Thyroid gland (tissue), 4 donors: Measurements from ENCODE around the gene EYS.

Experiments
- CTCF ChIP-seq, 6 experiments: fragments of 200-600 bp in 3 of 6; fragments of 450-650 bp in 3 of 6; sonication (generic) in 3 of 6; IDR thresholded peaks; one replicate each; pipeline ENCODE4 v1.5.1; 2016 to 2019; ENCODE audit warnings: antibody characterized with exemption in 6 of 6, mild to moderate bottlenecking in 2 of 6, inconsistent platforms in 1 of 6, moderate library complexity in 1 of 6
- POLR2A ChIP-seq, 2 donors: fragments of 450-650 bp; IDR thresholded peaks; one replicate each; pipeline ENCODE4 v1.6.1; 2017; ENCODE audit warnings: antibody characterized with exemption in 2 of 2, mild to moderate bottlenecking in 2 of 2, moderate library complexity in 1 of 2

- TF ChIP-seq CTCF (IDR thresholded peaks at IDR 0.05) (no peak), POLR2A (IDR thresholded peaks at IDR 0.05) (no peak)
Measured at GRCh38 chr6:64123761-64124633, 1583.0 kb downstream of the EYS start.
